HepG2 (cell line): ENCODE data around the gene NKAIN4. TPM values are rescaled to one million over a fixed set of nuclear protein-coding genes. Genes with fewer than 3 reads are reported as not detected.
A peak's percentile ranks its signal among the peaks of the same experiment; 100 is the strongest.

ENCODE experiments used
- E2F5 ChIP-seq: sonication (generic); formaldehyde crosslinking; conservative IDR thresholded peaks from 2 replicates; pipeline ENCODE4 v1.4.0; 2020; ENCODE audit warnings: missing genetic modification reagents
- HNF1B ChIP-seq: sonication (generic); formaldehyde crosslinking; IDR thresholded peaks from 2 replicates; pipeline ENCODE4 v1.5.1; 2020; ENCODE audit warnings: mild to moderate bottlenecking, moderate library complexity, missing genetic modification reagents
- HOXA9 ChIP-seq: sonication (generic); formaldehyde crosslinking; IDR thresholded peaks from 2 replicates; pipeline ENCODE4 v1.8.1; 2022; ENCODE audit warnings: missing genetic modification reagents, mild to moderate bottlenecking, moderate library complexity, borderline replicate concordance
- IRF2 ChIP-seq: IDR thresholded peaks from 2 replicates; pipeline ENCODE4 v1.6.1; 2018; ENCODE audit warnings: missing genetic modification reagents, missing compliant biosample characterization
- PAWR ChIP-seq: sonication (generic); formaldehyde crosslinking; IDR thresholded peaks from 2 replicates; pipeline ENCODE4 v1.4.0; 2020; ENCODE audit warnings: missing genetic modification reagents, mild to moderate bottlenecking, borderline replicate concordance
- USF2 ChIP-seq, 2 experiments: sonication (generic) in 1 of 2; formaldehyde crosslinking in 1 of 2; IDR thresholded peaks; 2 replicates each; pipeline versions ENCODE4 v1.5.1 to v1.6.1; 2011 to 2020; ENCODE audit warnings: borderline replicate concordance in 1 of 2, low read depth in 1 of 2, low read length in 1 of 2, mild to moderate bottlenecking in 1 of 2, missing genetic modification reagents in 1 of 2, moderate library complexity in 1 of 2
- ZBTB7A ChIP-seq: sonication (generic); formaldehyde crosslinking; IDR thresholded peaks from 2 replicates; pipeline ENCODE4 v1.8.0; 2022; ENCODE audit warnings: mild to moderate bottlenecking, missing genetic modification reagents
- ZNF317 ChIP-seq: sonication (generic); formaldehyde crosslinking; IDR thresholded peaks from 2 replicates; pipeline ENCODE4 v1.5.0; 2020; ENCODE audit warnings: mild to moderate bottlenecking, missing genetic modification reagents
- polyA plus RNA-seq, 8 experiments: library from polyadenylated mRNA; depleted of rRNA in 3 of 8; stranded (reverse) in 7 of 8; unstranded in 1 of 8; fragments of >200 nt; fragmentation: Illumina TruSeq in 4 of 8; extraction: Trizol in 4 of 8; gene quantifications; 2 replicates each; pipeline versions ENCODE4 v1.2.1 to v1.2.3, GENCODE V29; 2011 to 2016; ENCODE audit warnings: low read depth in 4 of 8, missing spikeins in 1 of 8, mixed read lengths in 1 of 8; ENCODE audit not compliant: insufficient read depth in 1 of 8
- total RNA-seq, 5 experiments: library from RNA; depleted of rRNA; stranded (reverse); fragments of >200 nt; fragmentation: Illumina TruSeq; extraction: Trizol; gene quantifications; 2 replicates each; pipeline ENCODE4 v1.2.3, GENCODE V29; 2016; ENCODE audit warnings: low read depth in 1 of 5

Gene NKAIN4
- total and polyA plus RNA-seq, 2 of the 13 experiments (the other 11 are each of a cell fraction or from before 2014, with no cell fraction given): not detected

- TF ChIP-seq USF2 (IDR thresholded peaks at IDR 0.05; ENCODE audit: low read depth, low read length): no peak
- no peak for TF ChIP-seq USF2 (CRISPR knock-in tag; IDR thresholded peaks at IDR 0.05; ENCODE audit: borderline replicate concordance)
- TF ChIP-seq HNF1B: 0 out of 2 replicates have a peak, but pooled peaks have one; percentile 5
- no peak for TF ChIP-seq HOXA9 (CRISPR knock-in tag)
- no peak for TF ChIP-seq IRF2
- 0 out of 2 replicates have a peak, but pooled peaks have one; percentile 14 for TF ChIP-seq E2F5 (CRISPR knock-in tag)
- TF ChIP-seq ZBTB7A: no peak
- TF ChIP-seq ZNF317 (CRISPR knock-in tag): peak; percentile 20; the same call in 1 of the 2 replicates
- 0 out of 2 replicates have a peak, but pooled peaks have one; percentile 4 for TF ChIP-seq PAWR (CRISPR knock-in tag)
Measured at GRCh38 chr20:63216849-63217471, 37.3 kb downstream of the NKAIN4 start (continued).
